Measurements from ENCODE around the gene SUGCT. TPM values are rescaled to one million over a fixed set of nuclear protein-coding genes. Genes with fewer than 3 reads are reported as not detected.

Gene SUGCT
- total RNA-seq, 1 experiment from 2014 or later, result 5.4 TPM

- Histone ChIP-seq H3K9ac (ENCODE audit: extremely low read depth, insufficient read length, low read length) (no peak overlapping the region), H2BK120ac (ENCODE audit: low read depth, low read length, poor library complexity, severe bottlenecking) (no peak overlapping the region), H4K20me1 (ENCODE audit: control insufficient read depth, insufficient read depth, insufficient read length) (no peaks in the 10 kb centered on the region), H3K4me2 (ENCODE audit: insufficient read depth, insufficient read length, low read length) (no peak overlapping the region), H3K14ac (ENCODE audit: insufficient read depth, low read length) (no peak overlapping the region), H2AK5ac (ENCODE audit: insufficient read length, low read length) (no peak overlapping the region), H2BK15ac (ENCODE audit: low read depth, low read length) (no peak overlapping the region), H3K56ac (ENCODE audit: insufficient read length, low read depth, low read length) (no peak overlapping the region), H3K79me2 (ENCODE audit: insufficient read depth, low read length) (no peaks in the 10 kb centered on the region), H2AFZ (ENCODE audit: low read length) (no peak overlapping the region), H3K23me2 (ENCODE audit: insufficient read length, low read depth, low read length, poor library complexity, severe bottlenecking) (no peaks in the 10 kb centered on the region), H3K27me3 (ENCODE audit: insufficient read depth, low read length) (no peaks in the 10 kb centered on the region), H3K23ac (ENCODE audit: insufficient read length, low read depth, low read length) (no peak overlapping the region), H2BK12ac (ENCODE audit: insufficient read length, low read depth, low read length) (no peak overlapping the region), H3K27ac (ENCODE audit: insufficient read length, low read depth, low read length) (no peak overlapping the region), H4K5ac (ENCODE audit: insufficient read length, low read depth, low read length) (no peak overlapping the region), H3K18ac (ENCODE audit: insufficient read length, low read depth, low read length) (no peak overlapping the region), H2BK5ac (ENCODE audit: insufficient read length, low read length) (no peak overlapping the region), H4K91ac (ENCODE audit: insufficient read length, low read depth, low read length) (no peak overlapping the region), H3T11ph (ENCODE audit: low read length) (no peak overlapping the region), H2BK20ac (ENCODE audit: low read depth, low read length, poor library complexity, severe bottlenecking) (no peak overlapping the region), H3K9me3 (ENCODE audit: control insufficient read depth, low read depth, low read length) (no peaks in the 10 kb centered on the region), H3K4ac (ENCODE audit: low read depth, low read length) (no peak overlapping the region), H4K8ac (replicated peaks; ENCODE audit: insufficient read length, low read depth, low read length) (no peak overlapping the region), H3K4me1 (ENCODE audit: insufficient read depth, low read length) (no peaks in the 10 kb centered on the region), H3K79me1 (ENCODE audit: insufficient read depth, low read depth, low read length, poor library complexity, severe bottlenecking) (no peaks in the 10 kb centered on the region)
- no peaks in the 10 kb centered on the region; the same call in 1 of the 2 replicates for H3K27me3 Mint-ChIP-seq (ENCODE audit: low read depth)
- H3K4me1 Mint-ChIP-seq, result no peaks in the 10 kb centered on the region
- no peak for DNase-seq
- no peak overlapping the region for H3K4me3 Mint-ChIP-seq
- TF ChIP-seq CTCF (conservative IDR thresholded peaks at IDR 0.05), result no peak
- no peak overlapping the region for H3K27ac Mint-ChIP-seq
- WGBS (ENCODE audit: extremely low coverage, insufficient read length, low lambda C conversion rate), result no CpG with 5 or more reads among the region's 2 CpGs
- peaks cover 6 to 8% of the 10 kb centered on the region in 2 experiments; a peak in 4 of 5 replicates for H3K9me3 Mint-ChIP-seq
- peaks cover 0 to 10% (median 2%) of the 10 kb centered on the region in 3 experiments; a peak in 3 of 7 replicates for H3K36me3 Mint-ChIP-seq (ENCODE audit: insufficient read depth in 1 of 3, low read depth in 3 of 3)
Measured at GRCh38 chr7:40374575-40374974, 239.8 kb downstream of the SUGCT start.
